RPMI7951 (cell line): Measurements from ENCODE around the gene SLC10A3. TPM values are rescaled to one million over a fixed set of nuclear protein-coding genes. Genes with fewer than 3 reads are reported as not detected.

ENCODE experiments used
- DNase-seq: peaks from one replicate; pipeline ENCODE4 v3.0.0-alpha.2; 2012; ENCODE audit warnings: low read depth
- total RNA-seq: library from RNA; depleted of rRNA; stranded (reverse); fragments of >200 nt; shearing (Covaris generic); gene quantifications from 2 replicates; pipeline ENCODE4 v1.2.3, GENCODE V29; 2014; rRNA removed

Gene SLC10A3
- total RNA-seq, result 19.5 and 25.6 TPM in 2 replicates

GRCh38 chrX:154490414-154491083 is at the start of gene SLC10A3:
TSS of gene SLC10A3 (minus strand) at chrX:154490629. CDS start at chrX:154488940, 1,689 bp downstream.
- peak; percentile 90 for DNase-seq

GRCh38 chrX:154539077-154539476 is 48.6 kb upstream of the SLC10A3 start:
- no peak for DNase-seq

GRCh38 chrX:154535892-154536291 is 45.5 kb upstream of the SLC10A3 start:
- no peak for DNase-seq

DNA sequence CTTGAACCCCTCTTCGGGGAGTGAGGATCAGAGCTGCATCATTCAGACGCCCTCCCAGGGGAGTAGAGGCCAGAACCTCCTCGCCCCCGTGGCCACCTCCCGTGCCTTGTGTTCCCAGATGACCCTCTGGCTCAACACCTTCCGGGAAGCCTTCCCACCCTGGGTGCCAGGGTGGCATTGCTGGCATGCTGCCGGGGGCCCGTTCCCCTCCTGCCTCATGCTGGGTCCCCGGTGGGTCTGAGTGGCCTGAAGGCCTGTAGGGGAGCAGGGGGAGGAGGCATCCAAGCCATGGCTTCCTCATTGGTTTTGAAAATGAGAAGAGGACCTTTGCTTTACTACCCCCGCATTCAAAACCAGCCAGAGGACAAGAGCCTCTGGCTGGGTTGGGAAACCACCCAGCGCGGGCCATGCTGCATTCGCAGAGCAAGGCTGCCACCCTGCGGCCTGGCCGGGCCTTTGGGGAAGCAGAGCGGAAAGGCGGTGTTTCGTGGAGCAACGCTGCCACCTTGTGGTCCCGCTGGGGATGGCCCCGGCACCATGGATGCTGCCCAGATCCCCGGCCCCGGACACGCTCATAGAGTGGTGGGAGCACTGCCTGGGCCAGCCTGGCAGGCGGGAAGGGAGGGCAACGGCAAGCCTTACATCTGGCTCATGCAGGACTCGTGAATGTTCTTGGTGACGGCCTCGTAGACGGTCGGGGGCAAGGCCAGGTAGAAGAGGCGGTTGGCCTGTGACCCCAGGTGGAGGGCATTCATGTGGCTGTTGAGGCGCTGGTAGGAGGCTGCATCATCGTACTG is 44.3 kb upstream of the SLC10A3 start:
- DNase-seq, result peak; percentile 65

DNA sequence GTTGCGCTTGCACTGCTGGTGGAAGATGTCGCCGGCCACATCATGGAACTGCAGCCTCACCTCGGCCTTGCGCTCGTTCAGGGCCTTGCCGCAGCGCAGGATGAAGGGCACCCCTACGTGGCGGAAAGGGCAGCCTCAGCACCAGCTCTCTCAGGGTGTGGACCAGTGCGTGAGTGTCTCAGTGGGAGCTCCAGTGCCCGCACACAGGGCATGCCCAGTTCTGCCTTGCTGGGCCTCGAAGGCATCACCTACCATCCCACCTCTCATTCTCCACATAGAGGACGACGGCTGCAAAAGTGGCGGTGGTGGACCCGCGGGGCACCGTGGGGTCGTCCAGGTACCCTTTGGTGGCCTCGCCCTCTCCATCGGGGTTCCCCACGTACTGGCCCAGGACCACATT is 42.3 kb upstream of the SLC10A3 start:
- no peak for DNase-seq

GRCh38 chrX:154531626-154532025 is 41.2 kb upstream of the SLC10A3 start:
- DNase-seq, result no peak

- DNase-seq, result no peak
Measured at GRCh38 chrX:154530286-154530685, 39.9 kb upstream of the SLC10A3 start.

GRCh38 chrX:154529206-154529612 is 38.8 kb upstream of the SLC10A3 start:
- DNase-seq, result no peak

DNA sequence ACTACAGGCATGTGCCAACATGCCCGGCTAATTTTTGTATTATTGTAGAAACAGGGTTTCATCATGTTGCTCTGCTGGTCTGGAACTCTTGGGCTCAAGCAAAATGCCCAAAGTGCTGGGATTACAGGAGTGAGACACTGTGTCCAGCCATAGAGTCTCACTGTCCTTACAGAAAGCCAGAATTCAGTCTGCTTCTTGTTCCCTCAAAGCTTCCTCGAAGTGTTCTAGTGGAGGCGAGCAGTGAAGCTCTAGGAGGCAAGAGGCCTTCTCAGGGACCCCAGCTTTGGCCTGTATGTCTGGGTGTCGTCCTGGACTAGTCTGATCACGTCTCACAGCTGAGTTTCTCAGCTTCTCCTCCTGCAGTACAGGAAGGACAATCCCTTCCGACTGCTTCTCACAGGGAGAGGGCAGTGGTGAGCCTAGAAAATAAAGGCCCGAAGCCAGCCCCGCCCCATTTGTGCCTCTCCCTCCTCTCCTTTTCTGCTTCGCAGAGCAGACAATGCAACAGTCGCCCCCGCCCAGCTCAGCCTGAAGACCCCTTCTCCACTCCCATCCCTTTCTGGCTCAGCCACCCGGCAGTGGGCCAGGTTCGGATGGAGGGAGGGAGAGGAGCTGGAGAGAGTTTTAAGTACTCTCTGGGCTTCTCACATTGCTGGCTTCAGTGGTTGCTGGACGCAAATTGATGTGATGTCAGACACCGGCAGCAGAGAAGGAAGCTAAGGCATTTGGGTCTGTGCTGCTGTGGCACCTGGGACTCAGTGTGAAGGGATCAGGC is 36.7 kb upstream of the SLC10A3 start:
- peak; percentile 66 for DNase-seq

- no peak for DNase-seq
Measured at GRCh38 chrX:154525606-154526490, 35.4 kb upstream of the SLC10A3 start.

DNA sequence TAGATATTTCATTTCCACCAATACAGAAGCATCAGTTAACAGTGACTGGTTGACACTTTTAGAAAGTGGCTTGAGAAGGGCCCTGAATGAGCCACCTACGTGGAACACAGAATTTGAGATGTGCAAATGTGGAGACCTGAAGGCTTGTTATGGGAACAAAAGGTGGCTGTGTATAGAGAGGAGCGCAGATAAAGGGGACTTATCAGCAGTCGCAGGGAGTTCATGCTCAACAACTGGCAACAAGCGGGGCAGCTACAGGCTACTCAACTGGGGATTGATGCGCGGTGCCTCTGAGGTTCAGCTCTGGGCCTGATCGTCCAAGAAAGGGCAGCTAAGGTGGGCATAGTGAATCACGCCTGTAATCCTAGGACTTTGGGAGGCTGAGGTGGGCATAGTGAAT is 29.0 kb upstream of the SLC10A3 start:
- no peak for DNase-seq

- no peak for DNase-seq
Measured at GRCh38 chrX:154517101-154517781, 26.8 kb upstream of the SLC10A3 start.

DNA sequence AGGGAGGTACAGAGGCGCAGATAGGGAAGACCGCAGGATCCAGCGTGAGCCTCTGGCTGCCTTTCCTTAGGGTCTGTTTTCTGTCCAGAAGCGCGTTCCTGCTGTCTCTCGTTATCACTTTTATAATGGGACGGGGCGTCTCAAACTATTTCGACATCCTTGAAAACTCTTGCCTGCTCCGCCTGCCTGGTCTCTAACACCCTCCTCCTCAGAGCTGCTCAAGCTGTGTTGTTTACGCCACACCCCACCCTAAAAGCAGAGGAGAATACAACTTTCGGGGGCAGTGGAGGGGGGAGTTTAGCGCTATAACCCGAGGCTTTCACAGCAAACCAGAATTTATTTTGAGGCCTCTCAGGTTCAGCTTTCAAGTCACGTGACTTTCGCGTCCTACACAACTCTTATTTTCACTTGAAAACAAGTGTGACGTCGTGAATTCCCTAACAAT is 26.2 kb upstream of the SLC10A3 start:
- DNase-seq, result no peak

DNA sequence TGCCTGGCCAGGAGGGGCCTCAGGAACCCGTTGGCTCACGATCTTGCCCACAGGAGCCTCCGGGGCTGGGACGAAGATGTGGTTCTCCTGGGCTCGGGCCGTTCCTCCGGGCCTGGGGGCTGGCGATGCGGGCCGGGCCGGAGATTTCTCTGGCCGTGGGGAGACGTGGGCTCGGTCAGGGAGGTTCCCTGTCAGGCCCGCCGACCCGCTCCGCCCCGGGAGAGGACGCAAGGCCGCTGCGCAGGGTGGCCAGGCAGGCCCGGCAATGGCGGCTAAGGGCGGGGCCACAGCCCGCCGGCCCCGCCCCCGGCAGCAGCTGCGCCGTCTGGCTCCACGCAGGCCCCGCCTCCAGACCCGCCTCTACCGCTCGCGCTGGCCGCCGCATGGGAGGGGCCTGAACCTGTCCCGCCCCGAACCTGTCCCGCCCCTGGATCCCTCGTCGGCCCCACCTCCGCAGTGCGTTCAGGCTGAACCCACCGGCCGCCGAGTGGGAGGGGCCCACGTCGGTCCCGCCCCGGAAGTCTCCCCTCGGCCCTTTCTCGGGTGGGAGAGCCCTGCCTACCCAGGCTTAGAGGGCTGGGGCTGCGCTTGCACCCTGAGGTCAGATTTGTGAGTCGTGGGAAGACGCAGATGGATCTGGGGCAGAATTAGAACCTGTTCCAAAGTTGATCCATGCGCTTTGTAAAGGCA is 25.7 kb upstream of the SLC10A3 start, which contains the start of gene FAM3A:
Gene FAM3A (minus strand): TSS at position 267 of the 690 bp plus-strand sequence. CDS start 460 bp downstream, outside the sequence.
- peak; percentile 77 for DNase-seq

DNA sequence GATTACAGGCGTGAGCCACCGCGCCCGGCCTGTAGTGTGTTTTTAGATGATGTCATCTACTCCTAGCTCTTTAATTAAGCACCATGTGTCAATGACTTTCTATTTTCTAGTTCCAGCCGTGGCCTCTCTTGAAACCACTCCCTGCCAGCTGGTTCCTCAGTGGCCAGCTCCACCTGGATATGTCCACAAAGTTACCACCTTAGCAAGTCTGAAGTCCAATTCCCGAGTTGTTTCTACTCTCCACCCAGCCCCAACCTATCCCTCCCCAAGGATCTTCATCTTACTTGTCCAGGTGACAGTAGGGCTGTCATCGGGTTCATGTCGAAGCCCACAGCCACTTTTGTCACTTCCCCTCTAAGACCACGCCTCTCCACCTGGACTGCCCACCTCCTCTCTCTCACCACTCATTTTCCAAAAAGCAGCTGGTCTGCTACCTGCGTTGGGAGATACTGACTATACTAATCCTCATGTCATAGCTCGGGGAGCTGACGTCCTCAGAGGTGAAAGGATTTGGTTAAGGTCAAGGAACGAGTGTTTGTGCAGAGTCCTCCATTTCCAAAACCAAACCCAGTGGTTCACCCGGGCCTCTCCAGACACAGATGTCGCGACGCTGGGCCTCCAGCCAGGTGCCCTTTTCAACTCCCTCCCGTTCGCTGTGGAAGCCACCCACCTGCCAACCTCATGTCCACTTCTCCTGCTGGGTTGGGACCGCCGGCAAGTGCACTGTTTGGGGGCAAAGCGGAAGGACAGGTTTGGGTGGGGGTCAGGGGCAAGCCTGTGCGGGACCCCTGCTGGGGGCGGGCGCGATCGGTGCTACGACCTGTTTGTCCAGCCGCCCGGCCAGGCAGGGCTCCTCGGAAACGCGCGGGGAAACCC is 24.9 kb upstream of the SLC10A3 start:
- no peak for DNase-seq

DNA sequence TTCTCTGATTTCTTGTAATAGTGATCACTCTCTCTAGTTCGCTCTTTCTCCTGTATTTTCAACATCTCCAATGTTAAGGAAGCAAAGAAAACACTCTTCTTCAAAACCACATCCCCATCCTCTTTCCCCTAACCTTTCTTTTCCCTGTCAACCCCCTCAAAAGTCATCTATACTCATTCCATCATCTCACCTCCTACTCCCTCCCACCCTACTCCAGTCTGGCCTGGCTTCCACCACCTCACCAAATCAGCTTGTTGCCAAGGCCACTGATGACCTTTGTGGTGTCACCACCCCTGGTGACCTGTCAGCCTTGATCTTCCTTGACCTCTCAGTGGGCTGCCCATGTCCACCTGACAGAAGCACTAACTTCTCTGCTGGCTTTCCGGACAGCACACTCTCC is 23.3 kb upstream of the SLC10A3 start:
- no peak for DNase-seq

DNA sequence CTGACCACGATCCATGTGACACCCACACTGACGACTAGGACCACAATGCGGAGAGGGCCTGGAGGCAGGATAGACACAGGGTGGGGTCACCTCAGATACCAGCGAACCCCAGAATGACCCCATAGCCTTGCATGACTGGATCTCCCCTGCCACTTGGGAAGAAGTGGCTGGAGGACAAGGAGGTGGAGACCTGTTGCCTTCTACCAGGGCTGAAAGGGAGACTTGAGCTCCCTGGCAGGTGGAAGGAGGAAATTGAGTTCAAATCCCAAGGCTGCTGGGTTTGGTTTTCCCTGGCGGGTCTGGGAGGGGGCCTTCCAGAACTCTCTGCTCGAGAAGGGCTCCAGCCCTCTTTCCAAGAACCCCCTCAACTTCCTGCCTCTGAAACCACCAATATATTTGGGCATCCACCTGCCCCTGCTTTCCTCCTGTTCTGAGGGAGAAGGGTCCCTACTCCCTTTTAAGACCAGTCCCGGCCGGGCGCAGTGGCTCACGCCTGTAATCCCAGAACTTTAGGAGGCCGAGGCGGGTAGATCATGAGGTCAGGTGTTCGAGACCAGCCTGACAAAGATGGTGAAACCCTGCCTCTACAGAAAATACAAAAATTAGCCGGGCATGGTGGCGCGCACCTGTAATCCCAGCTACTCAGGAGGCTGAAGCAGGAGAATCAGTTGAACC is 22.6 kb upstream of the SLC10A3 start:
- DNase-seq, result no peak

DNA sequence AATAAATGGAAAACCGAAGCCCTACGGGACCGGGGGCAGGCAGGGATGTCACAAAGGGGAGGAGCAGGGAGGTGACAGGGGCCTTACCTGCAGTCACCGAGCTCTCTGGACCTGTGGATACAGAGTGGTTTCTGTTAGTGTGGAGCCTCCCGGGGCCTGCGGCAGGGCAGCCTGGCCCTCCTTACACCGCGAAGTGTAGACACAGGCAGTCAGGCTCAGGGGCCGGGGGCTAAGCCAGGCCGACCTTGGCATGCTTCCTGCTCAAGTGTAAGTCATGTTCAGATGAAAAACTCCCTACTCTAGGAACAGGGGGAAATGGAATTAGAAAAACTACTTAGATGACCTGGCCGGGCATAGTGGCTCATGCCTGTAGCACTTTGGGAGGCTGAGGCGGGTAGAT is 21.3 kb upstream of the SLC10A3 start:
- DNase-seq, result no peak
